ENCODE results near the gene FAM168A.

- peak; percentile 46 to 84 (median 74) for TF ChIP-seq CTCF (IDR thresholded peaks at IDR 0.05)
- TF ChIP-seq POLR2A (IDR thresholded peaks at IDR 0.05): no peak
- TF ChIP-seq EP300 (IDR thresholded peaks at IDR 0.05): no peak
Observed at GRCh38 chr11:73404048-73404447, 193.9 kb downstream of the FAM168A start.

All from tibial nerve (tissue), 4 donors.